ENCODE measurements around the gene PEX19.

GRCh38 chr1:160300173-160300572, 15.2 kb upstream of the PEX19 start:
- TF ChIP-seq CTCF (IDR thresholded peaks at IDR 0.05) (no peak), NFIC (IDR thresholded peaks at IDR 0.05; ENCODE audit: borderline replicate concordance) (no peak), YY1 (IDR thresholded peaks at IDR 0.05; ENCODE audit: low read depth) (no peak)

Measured in SK-N-SH (cell line).